Transverse colon (tissue), 4 donors: ENCODE measurements around the gene FIG4.

Source experiments
- POLR2A ChIP-seq: fragments of 450-650 bp; IDR thresholded peaks from one replicate; pipeline ENCODE4 v1.6.1; 2016; ENCODE audit warnings: antibody characterized with exemption, mild to moderate bottlenecking, moderate library complexity
- POLR2AphosphoS5 ChIP-seq, 3 donors: sonication (generic); formaldehyde crosslinking; IDR thresholded peaks; one replicate each; pipeline ENCODE4 v1.6.1; 2016; ENCODE audit warnings: antibody characterized with exemption in 3 of 3
- TF ChIP-seq, protein P1 (sequence below), 5 experiments: fragments of 200-600 bp in 3 of 5; fragments of 450-650 bp in 2 of 5; sonication (generic) in 3 of 5; IDR thresholded peaks; 1 replicate in 2 of 5; 2 replicates in 3 of 5; pipeline ENCODE4 v1.5.1; 2016 to 2017; ENCODE audit warnings: antibody characterized with exemption in 5 of 5, inconsistent platforms in 3 of 5, mild to moderate bottlenecking in 2 of 5, moderate library complexity in 1 of 5

DNA sequence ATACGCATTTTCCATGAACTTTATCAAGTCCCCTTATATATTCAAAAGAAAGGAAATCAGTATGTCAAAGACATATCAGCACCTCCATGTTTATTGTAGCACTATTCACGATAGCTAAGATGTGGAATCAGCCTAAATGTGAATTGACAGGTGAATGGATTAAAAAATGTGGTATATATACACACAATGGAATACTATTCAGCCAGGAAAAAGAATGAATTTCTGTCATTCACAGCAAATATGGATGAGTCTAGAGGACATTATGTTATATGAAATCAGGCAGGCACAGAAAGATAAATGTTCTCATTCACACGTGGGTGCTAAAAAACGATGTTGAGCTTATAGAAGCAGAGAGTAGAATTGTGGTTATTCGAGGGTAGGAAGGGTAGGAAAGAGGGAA is 5.3 kb downstream of the FIG4 start:
- TF ChIP-seq, protein P1, sequence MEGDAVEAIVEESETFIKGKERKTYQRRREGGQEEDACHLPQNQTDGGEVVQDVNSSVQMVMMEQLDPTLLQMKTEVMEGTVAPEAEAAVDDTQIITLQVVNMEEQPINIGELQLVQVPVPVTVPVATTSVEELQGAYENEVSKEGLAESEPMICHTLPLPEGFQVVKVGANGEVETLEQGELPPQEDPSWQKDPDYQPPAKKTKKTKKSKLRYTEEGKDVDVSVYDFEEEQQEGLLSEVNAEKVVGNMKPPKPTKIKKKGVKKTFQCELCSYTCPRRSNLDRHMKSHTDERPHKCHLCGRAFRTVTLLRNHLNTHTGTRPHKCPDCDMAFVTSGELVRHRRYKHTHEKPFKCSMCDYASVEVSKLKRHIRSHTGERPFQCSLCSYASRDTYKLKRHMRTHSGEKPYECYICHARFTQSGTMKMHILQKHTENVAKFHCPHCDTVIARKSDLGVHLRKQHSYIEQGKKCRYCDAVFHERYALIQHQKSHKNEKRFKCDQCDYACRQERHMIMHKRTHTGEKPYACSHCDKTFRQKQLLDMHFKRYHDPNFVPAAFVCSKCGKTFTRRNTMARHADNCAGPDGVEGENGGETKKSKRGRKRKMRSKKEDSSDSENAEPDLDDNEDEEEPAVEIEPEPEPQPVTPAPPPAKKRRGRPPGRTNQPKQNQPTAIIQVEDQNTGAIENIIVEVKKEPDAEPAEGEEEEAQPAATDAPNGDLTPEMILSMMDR (IDR thresholded peaks at IDR 0.05): no peak
- TF ChIP-seq POLR2AphosphoS5 (IDR thresholded peaks at IDR 0.05) (no peak), POLR2A (no peak)
